BLaER1 treated with 17β-estradiol and CSF1 and Interleukin-3, amounts not matched to agents 10 nM and 100 nM (cell line): ENCODE measurements around the gene GABRA1.

Source experiments
- H3K27ac ChIP-seq, 11 experiments: shearing (Covaris generic); formaldehyde crosslinking; 2 replicates each; pipeline ENCODE4 v1.8.1; 2022
- H3K27me3 ChIP-seq, 11 experiments: shearing (Covaris generic); formaldehyde crosslinking; 2 replicates each; pipeline ENCODE4 v1.8.1; 2022
- H3K36me3 ChIP-seq, 11 experiments: shearing (Covaris generic); formaldehyde crosslinking; 2 replicates each; pipeline ENCODE4 v1.8.1; 2022
- H3K4me1 ChIP-seq, 10 experiments: shearing (Covaris generic); formaldehyde crosslinking; 2 replicates each; pipeline ENCODE4 v1.8.1; 2022
- H3K4me2 ChIP-seq, 11 experiments: shearing (Covaris generic); formaldehyde crosslinking; 2 replicates each; pipeline ENCODE4 v1.8.1; 2022
- H3K4me3 ChIP-seq, 10 experiments: shearing (Covaris generic); formaldehyde crosslinking; 2 replicates each; pipeline ENCODE4 v1.8.1; 2022
- H3K9ac ChIP-seq, 11 experiments: shearing (Covaris generic); formaldehyde crosslinking; 2 replicates each; pipeline ENCODE4 v1.8.1; 2022
- H3K9me3 ChIP-seq, 11 experiments: shearing (Covaris generic); formaldehyde crosslinking; replicated peaks in 1 of 11; 2 replicates each; pipeline ENCODE4 v1.8.1; 2022
- H4K20me1 ChIP-seq, 11 experiments: shearing (Covaris generic); formaldehyde crosslinking; 2 replicates each; pipeline ENCODE4 v1.8.1; 2022
- Cebpa-rat ChIP-seq, 11 experiments: shearing (Covaris generic); IDR thresholded peaks; 2 replicates each; pipeline ENCODE4 v1.8.1; 2022

The GABRA1 gene

GRCh38 chr5:161847941-161848391 lies at the start of gene GABRA1:
Gene GABRA1, plus strand, starts transcription at chr5:161848120. Its CDS starts 2,691 bp downstream, at chr5:161850811.
- no peaks in the 10 kb centered on the region for H3K27me3 ChIP-seq
- H3K9ac ChIP-seq: no peak within 1 kb of the TSS
- TF ChIP-seq Cebpa-rat (IDR thresholded peaks at IDR 0.05): no peak
- H3K36me3 ChIP-seq: no peaks in the 10 kb centered on the region
- no peaks in the 10 kb centered on the region for H3K4me1 ChIP-seq
- H3K9me3 ChIP-seq: no peaks in the 10 kb centered on the region
- no peak within 1 kb of the TSS for H3K4me2 ChIP-seq
- no peak within 1 kb of the TSS for H3K4me3 ChIP-seq
- no peak within 1 kb of the TSS for H3K27ac ChIP-seq
- no peaks in the 10 kb centered on the region for H4K20me1 ChIP-seq

GRCh38 chr5:161799316-161799715 lies 48.6 kb upstream of the GABRA1 start:
- Histone ChIP-seq H3K9me3 (no peaks in the 10 kb centered on the region), H3K27me3 (no peaks in the 10 kb centered on the region), H3K4me3 (no peak overlapping the region), H3K27ac (no peak overlapping the region), H4K20me1 (no peaks in the 10 kb centered on the region), H3K9ac (no peak overlapping the region), H3K4me1 (no peaks in the 10 kb centered on the region), H3K36me3 (no peaks in the 10 kb centered on the region), H3K4me2 (no peak overlapping the region)
- TF ChIP-seq Cebpa-rat (IDR thresholded peaks at IDR 0.05): no peak

GRCh38 chr5:161804263-161804662 lies 43.7 kb upstream of the GABRA1 start:
- TF ChIP-seq Cebpa-rat (IDR thresholded peaks at IDR 0.05): no peak

GRCh38 chr5:161846746-161847145 lies 1.2 kb upstream of the GABRA1 start:
- Histone ChIP-seq H3K4me3 (no peak overlapping the region), H3K9me3 (no peaks in the 10 kb centered on the region), H4K20me1 (no peaks in the 10 kb centered on the region), H3K9ac (no peak overlapping the region), H3K27me3 (no peaks in the 10 kb centered on the region), H3K4me2 (no peak overlapping the region), H3K4me1 (no peaks in the 10 kb centered on the region), H3K36me3 (no peaks in the 10 kb centered on the region), H3K27ac (no peak overlapping the region)
- no peak for TF ChIP-seq Cebpa-rat (IDR thresholded peaks at IDR 0.05)

More at GRCh38 chr5:161804263-161804662, 43.7 kb upstream of the GABRA1 start:
- Histone ChIP-seq H3K9me3 (no peaks in the 10 kb centered on the region), H3K27me3 (no peaks in the 10 kb centered on the region), H3K4me2 (no peak overlapping the region), H3K4me3 (no peak overlapping the region), H3K9ac (no peak overlapping the region), H3K27ac (no peak overlapping the region), H4K20me1 (no peaks in the 10 kb centered on the region), H3K4me1 (no peaks in the 10 kb centered on the region), H3K36me3 (no peaks in the 10 kb centered on the region)

GRCh38 chr5:161847447-161847846 lies 473 bp upstream of the GABRA1 start:
- TF ChIP-seq Cebpa-rat (IDR thresholded peaks at IDR 0.05): no peak
- Histone ChIP-seq H3K36me3 (no peaks in the 10 kb centered on the region), H3K4me1 (no peaks in the 10 kb centered on the region), H3K4me3 (no peak overlapping the region), H3K27me3 (no peaks in the 10 kb centered on the region), H3K9me3 (no peaks in the 10 kb centered on the region), H4K20me1 (no peaks in the 10 kb centered on the region), H3K4me2 (no peak overlapping the region), H3K9ac (no peak overlapping the region), H3K27ac (no peak overlapping the region)

- H3K9me3 ChIP-seq: no peaks in the 10 kb centered on the region
- H3K4me2 ChIP-seq: no peak overlapping the region
- H3K4me3 ChIP-seq: no peak overlapping the region
- no peak overlapping the region for H3K9ac ChIP-seq
- no peaks in the 10 kb centered on the region for H3K27me3 ChIP-seq
- H3K4me1 ChIP-seq: no peaks in the 10 kb centered on the region
- TF ChIP-seq Cebpa-rat (IDR thresholded peaks at IDR 0.05): no peak
- no peaks in the 10 kb centered on the region for H3K36me3 ChIP-seq
- no peaks in the 10 kb centered on the region for H4K20me1 ChIP-seq
- no peak overlapping the region for H3K27ac ChIP-seq
Measured at GRCh38 chr5:161850491-161850890, 2.6 kb downstream of the GABRA1 start.

GRCh38 chr5:161851691-161852299 lies 3.9 kb downstream of the GABRA1 start:
- Histone ChIP-seq H3K9ac (no peak overlapping the region), H3K9me3 (no peaks in the 10 kb centered on the region), H3K27me3 (no peaks in the 10 kb centered on the region), H3K4me1 (no peaks in the 10 kb centered on the region), H3K36me3 (no peaks in the 10 kb centered on the region), H3K27ac (no peak overlapping the region), H4K20me1 (no peaks in the 10 kb centered on the region), H3K4me3 (no peak overlapping the region), H3K4me2 (no peak overlapping the region)
- no peak for TF ChIP-seq Cebpa-rat (IDR thresholded peaks at IDR 0.05)

- no peaks in the 10 kb centered on the region for H3K9me3 ChIP-seq
- H3K4me3 ChIP-seq: no peak overlapping the region
- H3K27me3 ChIP-seq: no peaks in the 10 kb centered on the region
- no peak for TF ChIP-seq Cebpa-rat (IDR thresholded peaks at IDR 0.05)
- no peaks in the 10 kb centered on the region for H4K20me1 ChIP-seq
- H3K36me3 ChIP-seq: no peaks in the 10 kb centered on the region
- no peak overlapping the region for H3K27ac ChIP-seq
- no peaks in the 10 kb centered on the region for H3K4me1 ChIP-seq
- H3K9ac ChIP-seq: no peak overlapping the region
- H3K4me2 ChIP-seq: no peak overlapping the region
Measured at GRCh38 chr5:161857358-161857757, 9.4 kb downstream of the GABRA1 start.

- H3K27ac ChIP-seq: no peak overlapping the region
Measured at GRCh38 chr5:161863259-161863658, 15.3 kb downstream of the GABRA1 start.

GRCh38 chr5:161863811-161864210 lies 15.9 kb downstream of the GABRA1 start:
- H3K4me1 ChIP-seq: no peaks in the 10 kb centered on the region
- H3K4me2 ChIP-seq: no peak overlapping the region
- no peak overlapping the region for H3K9ac ChIP-seq
- H3K36me3 ChIP-seq: no peaks in the 10 kb centered on the region
- H4K20me1 ChIP-seq: no peaks in the 10 kb centered on the region
- no peak for TF ChIP-seq Cebpa-rat (IDR thresholded peaks at IDR 0.05)
- H3K4me3 ChIP-seq: no peak overlapping the region
- no peak overlapping the region for H3K27ac ChIP-seq
- H3K27me3 ChIP-seq: no peaks in the 10 kb centered on the region
- no peaks in the 10 kb centered on the region for H3K9me3 ChIP-seq

More at GRCh38 chr5:161863259-161863658, 15.3 kb downstream of the GABRA1 start:
- TF ChIP-seq Cebpa-rat (IDR thresholded peaks at IDR 0.05): no peak
- H3K9ac ChIP-seq: no peak overlapping the region
- H3K36me3 ChIP-seq: no peaks in the 10 kb centered on the region
- no peaks in the 10 kb centered on the region for H3K9me3 ChIP-seq
- H3K27me3 ChIP-seq: no peaks in the 10 kb centered on the region
- no peak overlapping the region for H3K4me3 ChIP-seq
- H4K20me1 ChIP-seq: no peaks in the 10 kb centered on the region
- H3K4me1 ChIP-seq: no peaks in the 10 kb centered on the region
- no peak overlapping the region for H3K4me2 ChIP-seq
